ENCODE results near the gene MIPOL1. TPM values are rescaled to one million over a fixed set of nuclear protein-coding genes. Genes with fewer than 3 reads are reported as not detected.
A peak's percentile ranks its signal among the peaks of the same experiment; 100 is the strongest.

Gene MIPOL1
- total RNA-seq, 1 donor from 2014 or later = 18.4 TPM

GRCh38 chr14:37588667-37588955, 390.9 kb downstream of the MIPOL1 start:
- H3K36me3 Mint-ChIP-seq = no peaks in the 10 kb centered on the region
- Histone ChIP-seq H3K27me3 (peaks cover 100% of the 10 kb centered on the region), H3K9me3 (ENCODE audit: low read depth) (no peaks in the 10 kb centered on the region), H2AFZ (replicated peaks) (no peak overlapping the region), H4K20me1 (ENCODE audit: low read depth) (peaks cover 99% of the 10 kb centered on the region), H3K79me2 (ENCODE audit: low read depth) (no peaks in the 10 kb centered on the region), H3K4me3 (peak overlapping the region; percentile 47), H3K36me3 (no peaks in the 10 kb centered on the region), H3K9ac (no peak overlapping the region), H3K4me2 (peak overlapping the region; percentile 85), H3K4me1 (peaks cover 41% of the 10 kb centered on the region), H3K27ac (no peak overlapping the region), H3F3A (ENCODE audit: low read depth) (peaks cover 68% of the 10 kb centered on the region)
- no peak for DNase-seq (ENCODE audit: low spot score)
- peaks cover 50% of the 10 kb centered on the region for H3K4me1 Mint-ChIP-seq
- no peak overlapping the region for H3K27ac Mint-ChIP-seq
- peak overlapping the region; percentile 79 for H3K4me3 Mint-ChIP-seq
- H3K9me3 Mint-ChIP-seq = no peaks in the 10 kb centered on the region
- TF ChIP-seq EZH2 (IDR thresholded peaks at IDR 0.05) = no peak
- peak; percentile 42 for TF ChIP-seq EZH2phosphoT487 (IDR thresholded peaks at IDR 0.05)
- H3K27me3 Mint-ChIP-seq (ENCODE audit: insufficient read depth, low read depth) = peaks cover 81% of the 10 kb centered on the region

- no peaks in the 10 kb centered on the region for H3K9me3 ChIP-seq (ENCODE audit: low read depth)
- H3K4me3 ChIP-seq = no peak overlapping the region
- H3K27ac ChIP-seq = no peak overlapping the region
- H3F3A ChIP-seq (ENCODE audit: low read depth) = peaks cover 68% of the 10 kb centered on the region
- TF ChIP-seq EZH2phosphoT487 (IDR thresholded peaks at IDR 0.05) (no peak), EZH2 (IDR thresholded peaks at IDR 0.05) (no peak)
- Mint-ChIP-seq H3K4me1 (peaks cover 52% of the 10 kb centered on the region), H3K27me3 (ENCODE audit: insufficient read depth, low read depth) (peaks cover 86% of the 10 kb centered on the region), H3K27ac (no peak overlapping the region), H3K4me3 (peak overlapping the region; percentile 77), H3K36me3 (no peaks in the 10 kb centered on the region), H3K9me3 (no peaks in the 10 kb centered on the region)
- H2AFZ ChIP-seq (replicated peaks) = no peak overlapping the region
- H3K36me3 ChIP-seq = no peaks in the 10 kb centered on the region
- peaks cover 41% of the 10 kb centered on the region for H3K4me1 ChIP-seq
- H3K9ac ChIP-seq = no peak overlapping the region
- DNase-seq (ENCODE audit: low spot score) = peak; percentile 32
- peaks cover 100% of the 10 kb centered on the region for H3K27me3 ChIP-seq
- peak overlapping the region; percentile 85 for H3K4me2 ChIP-seq
- peaks cover 98% of the 10 kb centered on the region for H4K20me1 ChIP-seq (ENCODE audit: low read depth)
- no peaks in the 10 kb centered on the region for H3K79me2 ChIP-seq (ENCODE audit: low read depth)
These were observed 391.4 kb downstream of the MIPOL1 start for GRCh38 chr14:37588956-37589714.

- no peaks in the 10 kb centered on the region for H3K79me2 ChIP-seq (ENCODE audit: low read depth)
- no peak overlapping the region for H3K4me2 ChIP-seq
- peaks cover 67% of the 10 kb centered on the region for H3F3A ChIP-seq (ENCODE audit: low read depth)
- H3K9me3 Mint-ChIP-seq = no peaks in the 10 kb centered on the region
- TF ChIP-seq EZH2phosphoT487 (IDR thresholded peaks at IDR 0.05) (no peak), CTCF (IDR thresholded peaks at IDR 0.05) (no peak), EZH2 (IDR thresholded peaks at IDR 0.05) (no peak)
- no peak for DNase-seq (ENCODE audit: low spot score)
- peaks cover 52% of the 10 kb centered on the region for H3K4me1 Mint-ChIP-seq
- peaks cover 100% of the 10 kb centered on the region for H3K27me3 ChIP-seq
- H3K27ac Mint-ChIP-seq = no peak overlapping the region
- H3K4me3 ChIP-seq = no peak overlapping the region
- peaks cover 33% of the 10 kb centered on the region for H3K4me1 ChIP-seq
- no peak overlapping the region for H2AFZ ChIP-seq (replicated peaks)
- H3K4me3 Mint-ChIP-seq = no peak overlapping the region
- no peak overlapping the region for H3K27ac ChIP-seq
- no peak overlapping the region for H3K9ac ChIP-seq
- peaks cover 85% of the 10 kb centered on the region for H3K27me3 Mint-ChIP-seq (ENCODE audit: insufficient read depth, low read depth)
- no peaks in the 10 kb centered on the region for H3K9me3 ChIP-seq (ENCODE audit: low read depth)
- no peaks in the 10 kb centered on the region for H3K36me3 ChIP-seq
- peaks cover 91% of the 10 kb centered on the region for H4K20me1 ChIP-seq (ENCODE audit: low read depth)
- no peaks in the 10 kb centered on the region for H3K36me3 Mint-ChIP-seq
These were observed 392.1 kb downstream of the MIPOL1 start for GRCh38 chr14:37589715-37590427.

- H3K27ac ChIP-seq = no peak overlapping the region
- peaks cover 88% of the 10 kb centered on the region for H4K20me1 ChIP-seq (ENCODE audit: low read depth)
- peak overlapping the region; percentile 67 for H3K4me3 Mint-ChIP-seq
- no peaks in the 10 kb centered on the region for H3K9me3 ChIP-seq (ENCODE audit: low read depth)
- DNase-seq (ENCODE audit: low spot score) = no peak
- H3K9me3 Mint-ChIP-seq = no peaks in the 10 kb centered on the region
- peaks cover 84% of the 10 kb centered on the region for H3K27me3 Mint-ChIP-seq (ENCODE audit: insufficient read depth, low read depth)
- no peaks in the 10 kb centered on the region for H3K79me2 ChIP-seq (ENCODE audit: low read depth)
- TF ChIP-seq EZH2 (IDR thresholded peaks at IDR 0.05) (no peak), CTCF (IDR thresholded peaks at IDR 0.05) (no peak), EZH2phosphoT487 (IDR thresholded peaks at IDR 0.05) (no peak)
- peaks cover 66% of the 10 kb centered on the region for H3F3A ChIP-seq (ENCODE audit: low read depth)
- peaks cover 100% of the 10 kb centered on the region for H3K27me3 ChIP-seq
- peaks cover 46% of the 10 kb centered on the region for H3K4me1 Mint-ChIP-seq
- peak overlapping the region; percentile 30 for H3K4me3 ChIP-seq
- H2AFZ ChIP-seq (replicated peaks) = no peak overlapping the region
- no peaks in the 10 kb centered on the region for H3K36me3 Mint-ChIP-seq
- H3K36me3 ChIP-seq = no peaks in the 10 kb centered on the region
- no peak overlapping the region for H3K9ac ChIP-seq
- H3K4me1 ChIP-seq = peaks cover 28% of the 10 kb centered on the region
- no peak overlapping the region for H3K27ac Mint-ChIP-seq
- no peak overlapping the region for H3K4me2 ChIP-seq
These were observed 392.8 kb downstream of the MIPOL1 start for GRCh38 chr14:37590428-37591139.
